AG04449 (cell line): Measurements from ENCODE around the gene POU2F3.

Experiments
- CTCF ChIA-PET: fragments of 350-600 bp; formaldehyde crosslinking; extraction: SDS; loops from one replicate; lab custom pipeline; 2021; ENCODE audit warnings: antibody characterized with exemption; lab: Yijun Ruan, JAX
- POLR2A ChIA-PET: fragments of 400-600, 350-600 bp; formaldehyde crosslinking; extraction: SDS; loops from one replicate; lab custom pipeline; 2020; ENCODE audit warnings: antibody characterized with exemption, inconsistent platforms; lab: Yijun Ruan, JAX
- DNase-seq: peaks from one replicate; pipeline ENCODE4 v3.0.0-alpha.2; 2010; ENCODE audit warnings: low read depth, low spot score
- H3K4me3 ChIP-seq: 2 replicates; pipeline ENCODE4 v1.5.1; 2011; ENCODE audit warnings: low read depth, mild to moderate bottlenecking, control low read depth, low read length
- CTCF ChIP-seq: IDR thresholded peaks from one replicate; pipeline ENCODE4 v1.5.1; 2011; ENCODE audit warnings: mild to moderate bottlenecking, moderate library complexity, low read length, control low read depth, inconsistent platforms; ENCODE audit not compliant: insufficient read depth; ENCODE audit errors: missing control alignments

Gene POU2F3

GRCh38 chr11:120261321-120261720 lies 21.4 kb downstream of the POU2F3 start:
- CTCF ChIA-PET: interaction anchor here (1.4 to 2.3 kb wide), 3 partner anchors 13 to 42 kb away, joined by 4 to 5 read pairs (median 4); no protein-coding TSS in a partner anchor
- POLR2A ChIA-PET: no interaction called here
- no peak for DNase-seq
- H3K4me3 ChIP-seq: no peak overlapping the region
- TF ChIP-seq CTCF: no peak

- no peak for TF ChIP-seq CTCF
- CTCF ChIA-PET: interaction anchor here (1.8 to 2.3 kb wide), 2 partner anchors 13 to 41 kb away, joined by 4 to 5 read pairs; no protein-coding TSS in a partner anchor
Observed at GRCh38 chr11:120261931-120262330, 22.0 kb downstream of the POU2F3 start.

GRCh38 chr11:120267319-120267718 lies 27.4 kb downstream of the POU2F3 start:
- no peak overlapping the region for H3K4me3 ChIP-seq
- ChIA-PET POLR2A (no interaction called here), CTCF (interaction anchor here (1.8 to 7.2 kb wide), 2 partner anchors 31 to 35 kb away, joined by 6 to 56 read pairs; no protein-coding TSS in a partner anchor)
- TF ChIP-seq CTCF: no peak
- no peak for DNase-seq

More at GRCh38 chr11:120261931-120262330, 22.0 kb downstream of the POU2F3 start:
- no peak for DNase-seq
- POLR2A ChIA-PET: no interaction called here
- H3K4me3 ChIP-seq: no peak overlapping the region

GRCh38 chr11:120268686-120269085 lies 28.7 kb downstream of the POU2F3 start:
- H3K4me3 ChIP-seq: no peak overlapping the region
- ChIA-PET CTCF (interaction anchor here (1.1 to 7.2 kb wide), 5 partner anchors 32 to 100 kb away, joined by 3 to 56 read pairs (median 6); no protein-coding TSS in a partner anchor), POLR2A (no interaction called here)
- no peak for DNase-seq
- TF ChIP-seq CTCF: no peak

GRCh38 chr11:120270386-120270785 lies 30.4 kb downstream of the POU2F3 start:
- CTCF ChIA-PET: interaction anchor here (0.6 to 7.2 kb wide), 6 partner anchors 10 to 933 kb away, joined by 3 to 56 read pairs (median 4); no protein-coding TSS in a partner anchor
- POLR2A ChIA-PET: no interaction called here
- DNase-seq: no peak
- TF ChIP-seq CTCF: no peak
- H3K4me3 ChIP-seq: no peak overlapping the region

- TF ChIP-seq CTCF: no peak
- no peak for DNase-seq
- POLR2A ChIA-PET: no interaction called here
- CTCF ChIA-PET: interaction anchor here (7.2 kb wide), 1 partner anchor 30 kb away, joined by 56 read pairs; no protein-coding TSS in a partner anchor
- no peak overlapping the region for H3K4me3 ChIP-seq
Observed at GRCh38 chr11:120271672-120272071, 31.7 kb downstream of the POU2F3 start.
